NOMO-1 treated with dmso at 0.1 percent for 144 hours (cell line): ENCODE results near the gene PHF23.
A peak's percentile ranks its signal among the peaks of the same experiment; 100 is the strongest.

Source experiments
- DNase-seq: peaks from one replicate; lab custom pipeline; 2025; ENCODE audit not compliant: unreplicated experiment; lab: John Stamatoyannopoulos, UW

PHF23 gene

GRCh38 chr17:7238420-7239090 is 702 bp downstream of the PHF23 start:
- no peak for DNase-seq

- DNase-seq: no peak
These were observed 1.4 kb downstream of the PHF23 start for GRCh38 chr17:7237761-7238419.

- DNase-seq: no peak
These were observed 1.9 kb downstream of the PHF23 start for GRCh38 chr17:7237266-7237760.

- DNase-seq: no peak
These were observed 2.4 kb downstream of the PHF23 start for GRCh38 chr17:7236808-7237207.

GRCh38 chr17:7235693-7236665 is 3.3 kb downstream of the PHF23 start:
- DNase-seq: no peak

- peak; percentile 97 for DNase-seq
These were observed 4.9 kb downstream of the PHF23 start, which contains the start of gene DVL2 for GRCh38 chr17:7234083-7234951. Gene DVL2, minus strand, starts transcription at chr17:7234517. Its CDS starts 255 bp downstream, at chr17:7234262.

GRCh38 chr17:7233701-7234082 is 5.6 kb downstream of the PHF23 start:
- no peak for DNase-seq

GRCh38 chr17:7232114-7232513 is 7.1 kb downstream of the PHF23 start:
- no peak for DNase-seq

GRCh38 chr17:7229504-7229903 is 9.8 kb downstream of the PHF23 start:
- no peak for DNase-seq

GRCh38 chr17:7228920-7229319 is 10.3 kb downstream of the PHF23 start:
- DNase-seq: no peak

- no peak for DNase-seq
These were observed 12.2 kb downstream of the PHF23 start for GRCh38 chr17:7226721-7227710.

- DNase-seq: no peak
These were observed 13.4 kb downstream of the PHF23 start for GRCh38 chr17:7225711-7226331.

- DNase-seq: no peak
These were observed 14.6 kb downstream of the PHF23 start for GRCh38 chr17:7224661-7225111.

GRCh38 chr17:7224110-7224509 is 15.1 kb downstream of the PHF23 start:
- DNase-seq: no peak

- no peak for DNase-seq
These were observed 15.9 kb downstream of the PHF23 start for GRCh38 chr17:7223375-7223774.

GRCh38 chr17:7222972-7223292 is 16.3 kb downstream of the PHF23 start:
- no peak for DNase-seq

GRCh38 chr17:7222093-7222971 is 16.9 kb downstream of the PHF23 start:
- no peak for DNase-seq
